ENCODE measurements around the gene KRTAP4-16. TPM values are rescaled to one million over a fixed set of nuclear protein-coding genes. Genes with fewer than 3 reads are reported as not detected.
"Not testable (repeated sequence)": the region's sequence is repeated elsewhere in the genome, so short reads cannot be mapped to it uniquely, and the experiment has no call there.

KRTAP4-16 gene
- total RNA-seq, 6 donors from 2014 or later: not detected

DNA sequence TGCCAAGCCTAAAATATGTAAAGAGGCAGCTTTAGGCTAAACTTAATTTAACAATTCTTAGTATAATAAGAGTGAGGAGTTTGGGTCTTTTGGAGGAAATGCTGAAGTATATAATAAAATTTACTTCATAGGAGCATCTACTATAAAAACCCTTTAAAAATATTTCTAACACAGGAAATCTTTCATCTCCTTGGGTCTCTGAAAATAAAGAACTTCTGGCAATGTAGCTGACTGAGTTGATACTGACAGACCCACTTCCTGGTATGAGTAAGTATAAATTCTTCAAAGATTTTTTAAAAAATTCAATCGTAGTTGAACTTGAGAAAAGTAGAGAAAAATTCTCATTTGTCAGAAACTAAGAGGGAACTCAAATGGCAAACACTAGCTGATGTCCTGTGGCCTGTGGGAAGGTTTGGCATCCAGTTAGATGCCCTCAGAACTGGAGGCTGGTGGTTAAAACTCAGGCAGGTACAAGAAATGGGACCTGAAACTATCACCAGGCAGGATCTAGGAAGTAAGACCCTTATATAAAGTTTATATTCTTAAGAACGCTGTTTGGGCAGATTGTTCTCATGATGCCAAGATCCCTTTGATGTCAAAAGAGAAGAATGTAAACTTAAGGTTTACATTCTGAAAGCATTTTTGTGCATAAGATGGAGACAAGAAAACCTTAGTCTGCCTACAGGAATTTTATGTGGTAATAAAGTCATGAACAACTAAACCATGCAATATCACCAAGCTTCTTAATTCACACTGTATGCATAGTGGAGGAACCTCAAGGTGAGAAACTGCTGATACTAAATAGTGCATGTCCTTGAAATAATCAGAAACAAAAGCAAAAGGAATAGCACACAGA lies 32.1 kb upstream of the KRTAP4-16 start:
- Histone ChIP-seq H3K36me3 (no peaks in the 10 kb centered on the region), H3K4me3 (no peak overlapping the region), H3K4me1 (no peaks in the 10 kb centered on the region), H3K27ac (no peak overlapping the region), H3K9me3 (no peaks in the 10 kb centered on the region), H3K27me3 (no peaks in the 10 kb centered on the region)
- TF ChIP-seq, protein P1, sequence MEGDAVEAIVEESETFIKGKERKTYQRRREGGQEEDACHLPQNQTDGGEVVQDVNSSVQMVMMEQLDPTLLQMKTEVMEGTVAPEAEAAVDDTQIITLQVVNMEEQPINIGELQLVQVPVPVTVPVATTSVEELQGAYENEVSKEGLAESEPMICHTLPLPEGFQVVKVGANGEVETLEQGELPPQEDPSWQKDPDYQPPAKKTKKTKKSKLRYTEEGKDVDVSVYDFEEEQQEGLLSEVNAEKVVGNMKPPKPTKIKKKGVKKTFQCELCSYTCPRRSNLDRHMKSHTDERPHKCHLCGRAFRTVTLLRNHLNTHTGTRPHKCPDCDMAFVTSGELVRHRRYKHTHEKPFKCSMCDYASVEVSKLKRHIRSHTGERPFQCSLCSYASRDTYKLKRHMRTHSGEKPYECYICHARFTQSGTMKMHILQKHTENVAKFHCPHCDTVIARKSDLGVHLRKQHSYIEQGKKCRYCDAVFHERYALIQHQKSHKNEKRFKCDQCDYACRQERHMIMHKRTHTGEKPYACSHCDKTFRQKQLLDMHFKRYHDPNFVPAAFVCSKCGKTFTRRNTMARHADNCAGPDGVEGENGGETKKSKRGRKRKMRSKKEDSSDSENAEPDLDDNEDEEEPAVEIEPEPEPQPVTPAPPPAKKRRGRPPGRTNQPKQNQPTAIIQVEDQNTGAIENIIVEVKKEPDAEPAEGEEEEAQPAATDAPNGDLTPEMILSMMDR (IDR thresholded peaks at IDR 0.05): no peak
- TF ChIP-seq POLR2A (IDR thresholded peaks at IDR 0.05) (no peak), POLR2AphosphoS5 (IDR thresholded peaks at IDR 0.05) (no peak), EP300 (IDR thresholded peaks at IDR 0.05) (no peak)
- 52 to 56% methylated on average over 2 of the region's 2 CpGs for WGBS, 2 donors
- DNase-seq (no peak), ATAC-seq (ENCODE audit: low FRiP score in 2 of 2) (no peak)

- Histone ChIP-seq H3K4me3 (no peak overlapping the region), H3K4me1 (no peaks in the 10 kb centered on the region), H3K27me3 (no peaks in the 10 kb centered on the region), H3K9me3 (no peaks in the 10 kb centered on the region), H3K27ac (no peak overlapping the region), H3K36me3 (no peaks in the 10 kb centered on the region)
- TF ChIP-seq, protein P1 (IDR thresholded peaks at IDR 0.05): no peak
- TF ChIP-seq POLR2AphosphoS5 (IDR thresholded peaks at IDR 0.05) (no peak), EP300 (IDR thresholded peaks at IDR 0.05) (no peak), POLR2A (IDR thresholded peaks at IDR 0.05) (no peak)
- WGBS, 2 donors: 78 to 87% methylated on average over 3 of the region's 3 CpGs
- ATAC-seq (ENCODE audit: low FRiP score in 2 of 2): no peak
- DNase-seq: no peak
Observed at GRCh38 chr17:41131979-41132378, 30.0 kb upstream of the KRTAP4-16 start.

- no peaks in the 10 kb centered on the region for H3K36me3 ChIP-seq
- H3K4me3 ChIP-seq: no peak overlapping the region
- no peaks in the 10 kb centered on the region for H3K9me3 ChIP-seq
- no peaks in the 10 kb centered on the region for H3K27me3 ChIP-seq
- ATAC-seq (ENCODE audit: low FRiP score in 2 of 2) (no peak), DNase-seq (no peak)
- 56 to 61% methylated on average over 1 of the region's 1 CpG for WGBS, 2 donors
- no peaks in the 10 kb centered on the region for H3K4me1 ChIP-seq
- no peak overlapping the region for H3K27ac ChIP-seq
- no peak for TF ChIP-seq EP300 (IDR thresholded peaks at IDR 0.05)
Observed at GRCh38 chr17:41127371-41127770, 25.4 kb upstream of the KRTAP4-16 start.

DNA sequence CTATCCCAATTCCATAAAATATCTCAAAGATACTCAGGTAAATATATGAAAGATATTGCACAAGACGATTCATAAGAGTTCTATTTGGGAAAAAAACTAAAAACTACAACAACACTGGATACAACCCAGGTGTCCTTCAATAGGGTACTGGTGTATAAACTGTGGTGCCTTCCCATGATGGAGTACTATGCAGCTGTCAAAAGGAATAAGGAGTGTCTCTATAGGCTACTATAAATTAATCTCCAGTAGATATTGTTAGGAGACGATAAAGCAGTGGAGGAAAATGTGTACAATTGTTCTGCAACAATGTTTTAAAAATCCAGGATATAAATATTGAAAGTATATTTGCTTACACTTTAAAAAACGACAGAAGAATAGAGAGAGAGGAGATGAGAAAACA lies 24.4 kb upstream of the KRTAP4-16 start:
- Histone ChIP-seq H3K4me1 (no peaks in the 10 kb centered on the region), H3K36me3 (no peaks in the 10 kb centered on the region), H3K27ac (no peak overlapping the region), H3K9me3 (no peaks in the 10 kb centered on the region), H3K27me3 (no peaks in the 10 kb centered on the region), H3K4me3 (no peak overlapping the region)
- whole genome bisulfite sequencing, 2 donors: 75 to 79% methylated on average over 3 of the region's 3 CpGs
- DNase-seq (no peak), ATAC-seq (ENCODE audit: low FRiP score in 2 of 2) (no peak)
- TF ChIP-seq, protein P1 (IDR thresholded peaks at IDR 0.05): no peak
- TF ChIP-seq POLR2AphosphoS5 (IDR thresholded peaks at IDR 0.05): no peak
- no peak for TF ChIP-seq POLR2A (IDR thresholded peaks at IDR 0.05)
- no peak for TF ChIP-seq EP300 (IDR thresholded peaks at IDR 0.05)

- no peaks in the 10 kb centered on the region for H3K4me1 ChIP-seq
- TF ChIP-seq POLR2AphosphoS5 (IDR thresholded peaks at IDR 0.05) (no peak), POLR2A (IDR thresholded peaks at IDR 0.05) (no peak), EP300 (IDR thresholded peaks at IDR 0.05) (no peak)
- TF ChIP-seq, protein P1 (IDR thresholded peaks at IDR 0.05): no peak
- H3K4me3 ChIP-seq: no peak overlapping the region
- DNase-seq (no peak), ATAC-seq (ENCODE audit: low FRiP score in 2 of 2) (no peak)
- H3K27ac ChIP-seq: no peak overlapping the region
- no peaks in the 10 kb centered on the region for H3K9me3 ChIP-seq
- no peaks in the 10 kb centered on the region for H3K36me3 ChIP-seq
- no peaks in the 10 kb centered on the region for H3K27me3 ChIP-seq
- WGBS, 2 donors: 100% methylated on average over 2 of the region's 2 CpGs
Observed at GRCh38 chr17:41125064-41125463, 23.1 kb upstream of the KRTAP4-16 start.

GRCh38 chr17:41123991-41124371 lies 22.0 kb upstream of the KRTAP4-16 start, which contains the start of gene KRTAP4-12:
KRTAP4-12 (minus strand) TSS chr17:41124182; CDS start chr17:41124122, 60 bp downstream.
- not testable (repeated sequence) for H3K4me1 ChIP-seq; H3K9me3 ChIP-seq; H3K36me3 ChIP-seq; DNase-seq; H3K27ac ChIP-seq; H3K4me3 ChIP-seq; ATAC-seq (ENCODE audit: low FRiP score in 2 of 2); H3K27me3 ChIP-seq
- WGBS, 2 donors: 78 to 83% methylated on average over 2 to 3 of the region's 3 CpGs

DNA sequence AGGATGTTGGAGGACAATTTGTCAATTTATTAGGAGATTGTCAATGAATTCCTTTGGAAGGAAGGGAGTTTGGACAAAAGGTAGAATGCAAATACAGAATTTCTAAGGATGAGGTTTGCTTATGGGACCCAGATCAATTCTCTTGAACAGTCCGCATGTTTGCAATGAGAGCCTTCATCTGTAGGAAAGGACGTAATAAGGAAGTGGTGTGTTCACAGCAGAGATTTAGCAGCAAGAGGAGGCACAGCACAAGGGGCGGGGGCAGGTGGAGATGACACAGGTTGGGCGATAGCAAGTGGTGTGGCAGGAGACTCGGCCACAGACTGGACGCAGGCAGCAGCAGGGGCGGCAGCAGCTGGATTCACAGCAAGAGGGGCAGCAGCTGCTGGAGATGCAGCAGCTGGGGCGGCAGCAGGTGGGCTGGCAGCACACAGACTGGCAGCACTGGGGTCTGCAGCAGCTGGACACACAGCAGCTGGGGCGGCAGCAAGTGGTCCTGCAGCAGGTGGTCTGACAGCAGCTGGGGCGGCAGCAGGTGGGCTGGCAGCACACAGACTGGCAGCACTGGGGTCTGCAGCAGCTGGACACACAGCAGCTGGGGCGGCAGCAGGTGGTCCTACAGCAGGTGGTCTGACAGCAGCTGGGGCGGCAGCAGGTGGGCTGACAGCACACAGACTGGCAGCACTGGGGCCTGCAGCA lies 21.4 kb upstream of the KRTAP4-16 start:
- WGBS, 2 donors: 86 to 91% methylated on average over 7 to 12 of the region's 12 CpGs
- not testable (repeated sequence) for H3K27ac ChIP-seq; H3K4me3 ChIP-seq; H3K27me3 ChIP-seq; H3K36me3 ChIP-seq; H3K4me1 ChIP-seq; H3K9me3 ChIP-seq; ATAC-seq (ENCODE audit: low FRiP score in 2 of 2)
- DNase-seq: peak in 1 of 2 donors; percentile 58
